HG03159 (cell line): Measurements from ENCODE around the gene SCRN3.
"Not testable (repeated sequence)": the region's sequence is repeated elsewhere in the genome, so short reads cannot be mapped to it uniquely, and the experiment has no call there.

ENCODE experiments used
- ATAC-seq: cut with Tn5 transposase; IDR thresholded peaks from one replicate; pipeline ENCODE4 v1.9.1; 2021; ENCODE audit warnings: mild to moderate bottlenecking, moderate library complexity; ENCODE audit not compliant: unreplicated experiment

Gene SCRN3

GRCh38 chr2:174400853-174401252 lies 5.3 kb downstream of the SCRN3 start:
- ATAC-seq = no peak

GRCh38 chr2:174403628-174404027 lies 8.1 kb downstream of the SCRN3 start:
- no peak for ATAC-seq

GRCh38 chr2:174410039-174410438 lies 14.5 kb downstream of the SCRN3 start:
- not testable (repeated sequence) for ATAC-seq

- ATAC-seq = no peak
Measured at GRCh38 chr2:174412256-174412655, 16.7 kb downstream of the SCRN3 start.

GRCh38 chr2:174428214-174428613 lies 32.7 kb downstream of the SCRN3 start:
- ATAC-seq = no peak

GRCh38 chr2:174430066-174430465 lies 34.5 kb downstream of the SCRN3 start:
- ATAC-seq = no peak

- ATAC-seq = no peak
Measured at GRCh38 chr2:174431902-174432301, 36.4 kb downstream of the SCRN3 start.

- ATAC-seq = no peak
Measured at GRCh38 chr2:174436351-174436750, 40.8 kb downstream of the SCRN3 start.

GRCh38 chr2:174438146-174438886 lies 42.8 kb downstream of the SCRN3 start:
- no peak for ATAC-seq

GRCh38 chr2:174439323-174439722 lies 43.8 kb downstream of the SCRN3 start:
- no peak for ATAC-seq

GRCh38 chr2:174439950-174440349 lies 44.4 kb downstream of the SCRN3 start:
- ATAC-seq = no peak

GRCh38 chr2:174442546-174443510 lies 47.3 kb downstream of the SCRN3 start:
- no peak for ATAC-seq

- ATAC-seq = no peak
Measured at GRCh38 chr2:174444761-174445160, 49.2 kb downstream of the SCRN3 start.

GRCh38 chr2:174445248-174445647 lies 49.7 kb downstream of the SCRN3 start:
- no peak for ATAC-seq

GRCh38 chr2:174446531-174446930 lies 51.0 kb downstream of the SCRN3 start:
- no peak for ATAC-seq

- ATAC-seq = no peak
Measured at GRCh38 chr2:174449033-174449432, 53.5 kb downstream of the SCRN3 start.

GRCh38 chr2:174450021-174450816 lies 54.7 kb downstream of the SCRN3 start:
- ATAC-seq = no peak

GRCh38 chr2:174454566-174454965 lies 59.0 kb downstream of the SCRN3 start:
- no peak for ATAC-seq

- no peak for ATAC-seq
Measured at GRCh38 chr2:174461221-174461620, 65.7 kb downstream of the SCRN3 start.

- no peak for ATAC-seq
Measured at GRCh38 chr2:174465327-174465726, 69.8 kb downstream of the SCRN3 start.

GRCh38 chr2:174473796-174474195 lies 78.3 kb downstream of the SCRN3 start:
- ATAC-seq = no peak
